Ishikawa (cell line): Measurements from ENCODE around the gene ULK4.

ENCODE experiments used
- CEBPB ChIP-seq: IDR thresholded peaks from 2 replicates; pipeline ENCODE4 v1.6.1; 2012
- CREB1 ChIP-seq: IDR thresholded peaks from 2 replicates; pipeline ENCODE4 v1.6.1; 2012; ENCODE audit warnings: low read depth
- EGR1 ChIP-seq: IDR thresholded peaks from 2 replicates; pipeline ENCODE4 v1.6.1; 2012
- EP300 ChIP-seq: IDR thresholded peaks from 2 replicates; pipeline ENCODE4 v1.6.1; 2012; ENCODE audit warnings: borderline replicate concordance
- FOXM1 ChIP-seq: IDR thresholded peaks from 2 replicates; pipeline ENCODE4 v1.6.1; 2012; ENCODE audit warnings: low read depth, borderline replicate concordance
- MAX ChIP-seq: IDR thresholded peaks from 2 replicates; pipeline ENCODE4 v1.6.1; 2012
- NFIC ChIP-seq: IDR thresholded peaks from 2 replicates; pipeline ENCODE4 v1.6.1; 2012
- RAD21 ChIP-seq: IDR thresholded peaks from 2 replicates; pipeline ENCODE4 v1.6.1; 2012; ENCODE audit warnings: low read depth
- TAF1 ChIP-seq: IDR thresholded peaks from 2 replicates; pipeline ENCODE4 v1.6.1; 2012; ENCODE audit warnings: low read depth, mild to moderate bottlenecking
- TCF12 ChIP-seq: IDR thresholded peaks from 2 replicates; pipeline ENCODE4 v1.6.1; 2012; ENCODE audit warnings: low read depth
- TEAD4 ChIP-seq: IDR thresholded peaks from 2 replicates; pipeline ENCODE4 v1.6.1; 2012
- USF1 ChIP-seq: IDR thresholded peaks from 2 replicates; pipeline ENCODE4 v1.6.1; 2012
- YY1 ChIP-seq: IDR thresholded peaks from 2 replicates; pipeline ENCODE4 v1.6.1; 2012; ENCODE audit warnings: low read depth
- ZBTB7A ChIP-seq: IDR thresholded peaks from 2 replicates; pipeline ENCODE4 v1.6.1; 2012; ENCODE audit warnings: low read depth
- TF ChIP-seq, protein P1 (sequence below): IDR thresholded peaks from 2 replicates; pipeline ENCODE4 v1.6.1; 2012; ENCODE audit warnings: low read depth, mild to moderate bottlenecking

ULK4 gene

DNA sequence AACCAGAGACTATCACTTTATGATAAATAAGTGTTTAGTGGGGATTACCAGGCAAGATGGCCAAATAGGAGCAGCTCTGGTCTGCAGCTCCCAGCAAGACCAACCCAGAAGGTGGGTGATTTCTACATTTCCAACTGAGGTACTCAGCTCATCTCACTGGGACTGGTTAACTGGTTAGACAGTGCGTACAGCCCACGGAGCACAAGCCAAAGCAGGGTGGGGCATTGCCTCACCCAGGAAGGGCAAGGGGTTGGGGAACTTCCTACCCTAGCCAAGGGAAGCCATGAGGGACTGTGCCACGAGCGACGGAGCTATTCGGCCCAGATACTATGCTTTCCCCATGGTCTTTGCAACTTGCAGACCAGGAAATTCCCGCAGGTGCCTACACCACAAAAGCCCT lies 591.6 kb downstream of the ULK4 start:
- TF ChIP-seq MAX (no peak), NFIC (no peak), TEAD4 (no peak), USF1 (no peak), CEBPB (no peak), TAF1 (no peak)

DNA sequence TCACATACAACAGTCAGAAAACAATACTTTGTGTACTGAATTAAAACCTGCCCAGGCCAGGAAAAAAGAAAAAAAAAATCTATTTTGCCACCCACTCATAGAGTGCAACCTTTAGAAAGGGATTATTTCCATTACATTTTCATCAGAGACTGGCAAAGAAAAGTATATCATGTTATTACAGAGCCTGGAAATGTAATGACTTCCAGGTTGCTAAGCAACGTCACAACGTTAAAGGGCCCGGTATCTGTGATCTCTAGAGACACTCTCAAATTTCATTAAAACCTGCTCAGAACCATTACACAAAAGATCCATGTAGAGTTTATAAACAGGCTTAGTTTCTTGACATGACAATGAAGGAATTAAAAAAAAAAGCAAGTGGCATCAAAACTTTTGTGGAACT lies 592.1 kb downstream of the ULK4 start:
- TF ChIP-seq RAD21 (no peak), MAX (no peak), CEBPB (no peak), TEAD4 (no peak), CREB1 (no peak), NFIC (no peak)
- TF ChIP-seq, protein P1, sequence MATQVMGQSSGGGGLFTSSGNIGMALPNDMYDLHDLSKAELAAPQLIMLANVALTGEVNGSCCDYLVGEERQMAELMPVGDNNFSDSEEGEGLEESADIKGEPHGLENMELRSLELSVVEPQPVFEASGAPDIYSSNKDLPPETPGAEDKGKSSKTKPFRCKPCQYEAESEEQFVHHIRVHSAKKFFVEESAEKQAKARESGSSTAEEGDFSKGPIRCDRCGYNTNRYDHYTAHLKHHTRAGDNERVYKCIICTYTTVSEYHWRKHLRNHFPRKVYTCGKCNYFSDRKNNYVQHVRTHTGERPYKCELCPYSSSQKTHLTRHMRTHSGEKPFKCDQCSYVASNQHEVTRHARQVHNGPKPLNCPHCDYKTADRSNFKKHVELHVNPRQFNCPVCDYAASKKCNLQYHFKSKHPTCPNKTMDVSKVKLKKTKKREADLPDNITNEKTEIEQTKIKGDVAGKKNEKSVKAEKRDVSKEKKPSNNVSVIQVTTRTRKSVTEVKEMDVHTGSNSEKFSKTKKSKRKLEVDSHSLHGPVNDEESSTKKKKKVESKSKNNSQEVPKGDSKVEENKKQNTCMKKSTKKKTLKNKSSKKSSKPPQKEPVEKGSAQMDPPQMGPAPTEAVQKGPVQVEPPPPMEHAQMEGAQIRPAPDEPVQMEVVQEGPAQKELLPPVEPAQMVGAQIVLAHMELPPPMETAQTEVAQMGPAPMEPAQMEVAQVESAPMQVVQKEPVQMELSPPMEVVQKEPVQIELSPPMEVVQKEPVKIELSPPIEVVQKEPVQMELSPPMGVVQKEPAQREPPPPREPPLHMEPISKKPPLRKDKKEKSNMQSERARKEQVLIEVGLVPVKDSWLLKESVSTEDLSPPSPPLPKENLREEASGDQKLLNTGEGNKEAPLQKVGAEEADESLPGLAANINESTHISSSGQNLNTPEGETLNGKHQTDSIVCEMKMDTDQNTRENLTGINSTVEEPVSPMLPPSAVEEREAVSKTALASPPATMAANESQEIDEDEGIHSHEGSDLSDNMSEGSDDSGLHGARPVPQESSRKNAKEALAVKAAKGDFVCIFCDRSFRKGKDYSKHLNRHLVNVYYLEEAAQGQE: no peak

- TF ChIP-seq YY1 (no peak), EP300 (no peak), RAD21 (no peak), ZBTB7A (no peak), USF1 (no peak), CEBPB (no peak), TEAD4 (no peak), MAX (no peak), FOXM1 (no peak), TCF12 (no peak), EGR1 (no peak), TAF1 (no peak), CREB1 (no peak), NFIC (no peak)
- TF ChIP-seq, protein P1: no peak
Observed at GRCh38 chr3:41365973-41366372, 595.9 kb downstream of the ULK4 start.

- TF ChIP-seq TCF12: no peak
- no peak for TF ChIP-seq EP300
- no peak for TF ChIP-seq MAX
- no peak for TF ChIP-seq ZBTB7A
- TF ChIP-seq NFIC: no peak
Observed at GRCh38 chr3:41364736-41365135, 597.2 kb downstream of the ULK4 start.

- TF ChIP-seq TCF12 (no peak), TEAD4 (no peak), CEBPB (no peak), USF1 (no peak), TAF1 (no peak), FOXM1 (no peak), EP300 (no peak), NFIC (no peak), CREB1 (no peak), MAX (no peak), EGR1 (no peak), YY1 (no peak)
Observed at GRCh38 chr3:41363830-41364523, 597.9 kb downstream of the ULK4 start.
